ENCODE results near the gene RBM12.

- TF ChIP-seq EZH2 (IDR thresholded peaks at IDR 0.05; ENCODE audit: low read length) (no peak), CTCF (optimal IDR thresholded peaks at IDR 0.05 in 1 of 3, IDR thresholded peaks at IDR 0.05 in 1 of 3, conservative IDR thresholded peaks at IDR 0.05 in 1 of 3; ENCODE audit: extremely low read depth in 1 of 3, insufficient read depth in 2 of 3, low read length in 3 of 3) (no peak)
Observed at GRCh38 chr20:35664466-35665206, at the start of gene RBM12, which contains the start of gene CPNE1.

Measured in keratinocyte (primary cell).